Thyroid gland (tissue), 4 donors: ENCODE data around the gene ING4.

ENCODE experiments used
- CTCF ChIP-seq, 6 experiments: fragments of 200-600 bp in 3 of 6; fragments of 450-650 bp in 3 of 6; sonication (generic) in 3 of 6; IDR thresholded peaks; one replicate each; pipeline ENCODE4 v1.5.1; 2016 to 2019; ENCODE audit warnings: antibody characterized with exemption in 6 of 6, mild to moderate bottlenecking in 2 of 6, inconsistent platforms in 1 of 6, moderate library complexity in 1 of 6
- POLR2A ChIP-seq, 2 donors: fragments of 450-650 bp; IDR thresholded peaks; one replicate each; pipeline ENCODE4 v1.6.1; 2017; ENCODE audit warnings: antibody characterized with exemption in 2 of 2, mild to moderate bottlenecking in 2 of 2, moderate library complexity in 1 of 2

- peak in 3 of 6 experiments; percentile 19 to 39 (median 28) for TF ChIP-seq CTCF (IDR thresholded peaks at IDR 0.05)
- no peak for TF ChIP-seq POLR2A (IDR thresholded peaks at IDR 0.05)
These were observed 21.7 kb upstream of the ING4 start for GRCh38 chr12:6684609-6685008.
